NB4 (cell line): ENCODE measurements around the gene ARHGAP26.

Source experiments
- CTCF ChIP-seq: IDR thresholded peaks from one replicate; pipeline ENCODE4 v1.5.1; 2012; ENCODE audit warnings: low read depth, low read length
- MYC ChIP-seq: IDR thresholded peaks from 2 replicates; pipeline ENCODE4 v1.6.1; 2011; ENCODE audit warnings: low read depth, low read length
- POLR2A ChIP-seq: IDR thresholded peaks from 2 replicates; pipeline ENCODE4 v1.6.1; 2011; ENCODE audit warnings: mild to moderate bottlenecking; ENCODE audit not compliant: insufficient read length; ENCODE audit errors: extremely low read depth
- TF ChIP-seq, protein P1 (sequence below): IDR thresholded peaks from 2 replicates; pipeline ENCODE4 v1.6.1; 2011; ENCODE audit warnings: low read depth, low read length

- TF ChIP-seq, protein P1, sequence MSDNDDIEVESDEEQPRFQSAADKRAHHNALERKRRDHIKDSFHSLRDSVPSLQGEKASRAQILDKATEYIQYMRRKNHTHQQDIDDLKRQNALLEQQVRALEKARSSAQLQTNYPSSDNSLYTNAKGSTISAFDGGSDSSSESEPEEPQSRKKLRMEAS, result no peak
- TF ChIP-seq MYC, result no peak
- no peak for TF ChIP-seq CTCF
- TF ChIP-seq POLR2A, result no peak
These were observed 855 bp upstream of the ARHGAP26 start for GRCh38 chr5:142769251-142769792.
